Ovary (tissue), 9 donors: ENCODE data around the gene SLIT1. TPM values are rescaled to one million over a fixed set of nuclear protein-coding genes. Genes with fewer than 3 reads are reported as not detected.

Experiments
- DNase-seq, 5 donors: peaks; one replicate each; pipeline ENCODE4 v3.0.0-alpha.2; 2019 to 2020
- H3K27ac ChIP-seq, 2 donors: fragments of 200-600 bp; one replicate each; pipeline versions ENCODE4 v1.5.1 to v1.8.0; 2019 to 2022
- H3K27me3 ChIP-seq: fragments of 200-600 bp; one replicate; pipeline ENCODE4 v1.8.0; 2022
- H3K36me3 ChIP-seq: fragments of 200-600 bp; sonication (generic); one replicate; pipeline ENCODE4 v1.5.1; 2019
- H3K4me1 ChIP-seq: one replicate; pipeline ENCODE4 v1.8.1; 2013; ENCODE audit warnings: mild to moderate bottlenecking, moderate library complexity; ENCODE audit not compliant: insufficient read depth
- H3K4me3 ChIP-seq: fragments of 200-600 bp; sonication (generic); one replicate; pipeline ENCODE4 v1.5.1; 2017
- H3K9me3 ChIP-seq, 2 donors: fragments of 200-600 bp in 1 of 2; sonication (generic) in 1 of 2; one replicate each; pipeline versions ENCODE4 v1.5.1 to v1.8.1; 2013 to 2019; ENCODE audit warnings: mild to moderate bottlenecking in 1 of 2, moderate library complexity in 1 of 2
- EP300 ChIP-seq: sonication (generic); formaldehyde crosslinking; IDR thresholded peaks from one replicate; pipeline ENCODE4 v1.6.1; 2017; ENCODE audit warnings: antibody characterized with exemption
- POLR2A ChIP-seq: fragments of 450-650 bp; IDR thresholded peaks from one replicate; pipeline ENCODE4 v1.6.1; 2017; ENCODE audit warnings: antibody characterized with exemption, mild to moderate bottlenecking, moderate library complexity
- WGBS, 3 donors: extraction: QIAGEN DNeasy Blood & Tissue Kit in 1 of 3; methylation state at CpG; one replicate each; pipeline versions ENCODE4 v1.1.5 to v1.1.7; 2013 to 2017; 5-methylcytosine and 5-hydroxymethylcytosine counted together
- intact Hi-C, 4 donors: fragments of 100-400 bp; cut with DNase I; formaldehyde crosslinking; loops; one replicate each; pipeline versions ENCODE4 v1.11.0 to v1.15.1; 2022 to 2023
- polyA plus RNA-seq, 2 donors: library from polyadenylated mRNA; stranded (reverse); fragments of 200-250 nt in 1 of 2; fragments of 350-450 nt in 1 of 2; fragmentation: Illumina TruSeq in 1 of 2; extraction: RNeasy Lipid Tissue Mini Kit (QIAGEN cat#74804) in 1 of 2; gene quantifications; one replicate each; pipeline ENCODE4 v1.2.3, GENCODE V29; 2013 to 2014
- total RNA-seq, 7 donors: library from RNA; depleted of rRNA in 2 of 7; stranded (reverse); fragments of >200 nt in 2 of 7; fragmentation: NEBNext Ultra II Directional in 3 of 7; extraction: Animal tissue kit (Norgen Biotek cat#: 25700) in 3 of 7; gene quantifications; one replicate each; pipeline versions ENCODE4 v1.1.0 to v1.2.4, GENCODE V29; 2016 to 2023
- TF ChIP-seq, protein P1 (sequence below), 3 donors: fragments of 450-650 bp in 2 of 3; fragments of 200-600 bp in 1 of 3; IDR thresholded peaks; one replicate each; pipeline versions ENCODE4 v1.5.1 to v1.8.0; 2016 to 2022; ENCODE audit warnings: antibody characterized with exemption in 3 of 3, mild to moderate bottlenecking in 1 of 3
- donor health status: DM: no; HTN: no; CAD: no; lungs with moderate emphysema.
- donor health status: DM: no; HTN: no; CAD: no.
- donor health status: Bipolar disorder and iron deficiency.
- donor health status: DM: yes; HTN: yes; CAD: no.
- donor health status: DM: no; HTN: no; CAD: no.
- donor health status: DM: yes; HTN: yes; CAD: no.

The SLIT1 gene
- total and polyA plus RNA-seq, 9 donors, result under 0.01 to 0.62 (median 0.25) TPM

- Histone ChIP-seq H3K27ac (no peak overlapping the region), H3K36me3 (no peaks in the 10 kb centered on the region), H3K27me3 (no peaks in the 10 kb centered on the region), H3K9me3 (no peaks in the 10 kb centered on the region), H3K4me3 (no peak overlapping the region), H3K4me1 (no peaks in the 10 kb centered on the region)
- TF ChIP-seq, protein P1, sequence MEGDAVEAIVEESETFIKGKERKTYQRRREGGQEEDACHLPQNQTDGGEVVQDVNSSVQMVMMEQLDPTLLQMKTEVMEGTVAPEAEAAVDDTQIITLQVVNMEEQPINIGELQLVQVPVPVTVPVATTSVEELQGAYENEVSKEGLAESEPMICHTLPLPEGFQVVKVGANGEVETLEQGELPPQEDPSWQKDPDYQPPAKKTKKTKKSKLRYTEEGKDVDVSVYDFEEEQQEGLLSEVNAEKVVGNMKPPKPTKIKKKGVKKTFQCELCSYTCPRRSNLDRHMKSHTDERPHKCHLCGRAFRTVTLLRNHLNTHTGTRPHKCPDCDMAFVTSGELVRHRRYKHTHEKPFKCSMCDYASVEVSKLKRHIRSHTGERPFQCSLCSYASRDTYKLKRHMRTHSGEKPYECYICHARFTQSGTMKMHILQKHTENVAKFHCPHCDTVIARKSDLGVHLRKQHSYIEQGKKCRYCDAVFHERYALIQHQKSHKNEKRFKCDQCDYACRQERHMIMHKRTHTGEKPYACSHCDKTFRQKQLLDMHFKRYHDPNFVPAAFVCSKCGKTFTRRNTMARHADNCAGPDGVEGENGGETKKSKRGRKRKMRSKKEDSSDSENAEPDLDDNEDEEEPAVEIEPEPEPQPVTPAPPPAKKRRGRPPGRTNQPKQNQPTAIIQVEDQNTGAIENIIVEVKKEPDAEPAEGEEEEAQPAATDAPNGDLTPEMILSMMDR (IDR thresholded peaks at IDR 0.05), result no peak
- TF ChIP-seq EP300 (no peak), POLR2A (no peak)
- intact Hi-C loops, result loop anchor here in 2 of 4 donors (2.0 to 10.0 kb wide), 2 partner anchors 135 to 813 kb away; no protein-coding TSS in a partner anchor
- WGBS, 3 donors, result 18 to 46% (median 25%) methylated on average over 7 of the region's 7 CpGs
- no peak for DNase-seq
Measured at GRCh38 chr10:97207756-97208346, 22.1 kb upstream of the SLIT1 start.

- WGBS, 3 donors, result 93 to 98% (median 94%) methylated on average over 6 of the region's 6 CpGs
- no peaks in the 10 kb centered on the region for H3K27me3 ChIP-seq
- no peak for DNase-seq
- no peaks in the 10 kb centered on the region for H3K36me3 ChIP-seq
- intact Hi-C loops, result loop anchor here in 1 of 4 donors (10.0 kb wide), 1 partner anchor 812 kb away; no protein-coding TSS in a partner anchor
- H3K4me1 ChIP-seq, result no peaks in the 10 kb centered on the region
- H3K27ac ChIP-seq, result no peak overlapping the region
- no peaks in the 10 kb centered on the region for H3K9me3 ChIP-seq
- TF ChIP-seq POLR2A (no peak), EP300 (no peak)
- TF ChIP-seq, protein P1 (IDR thresholded peaks at IDR 0.05), result no peak
- H3K4me3 ChIP-seq, result no peak overlapping the region
Measured at GRCh38 chr10:97207131-97207530, 21.4 kb upstream of the SLIT1 start.

- DNase-seq, result no peak
- WGBS, 3 donors, result 89 to 95% (median 93%) methylated on average over 14 of the region's 14 CpGs
- no peaks in the 10 kb centered on the region for H3K36me3 ChIP-seq
- no peak overlapping the region for H3K4me3 ChIP-seq
- no peak for TF ChIP-seq EP300
- TF ChIP-seq, protein P1 (IDR thresholded peaks at IDR 0.05), result no peak
- TF ChIP-seq POLR2A, result no peak
- intact Hi-C loops, result loop anchor here in 1 of 4 donors (10.0 kb wide), 1 partner anchor 810 kb away; no protein-coding TSS in a partner anchor
- no peak overlapping the region for H3K27ac ChIP-seq
- no peaks in the 10 kb centered on the region for H3K27me3 ChIP-seq
- H3K4me1 ChIP-seq, result no peaks in the 10 kb centered on the region
- H3K9me3 ChIP-seq, result no peaks in the 10 kb centered on the region
Measured at GRCh38 chr10:97204826-97205679, 19.3 kb upstream of the SLIT1 start.

DNA sequence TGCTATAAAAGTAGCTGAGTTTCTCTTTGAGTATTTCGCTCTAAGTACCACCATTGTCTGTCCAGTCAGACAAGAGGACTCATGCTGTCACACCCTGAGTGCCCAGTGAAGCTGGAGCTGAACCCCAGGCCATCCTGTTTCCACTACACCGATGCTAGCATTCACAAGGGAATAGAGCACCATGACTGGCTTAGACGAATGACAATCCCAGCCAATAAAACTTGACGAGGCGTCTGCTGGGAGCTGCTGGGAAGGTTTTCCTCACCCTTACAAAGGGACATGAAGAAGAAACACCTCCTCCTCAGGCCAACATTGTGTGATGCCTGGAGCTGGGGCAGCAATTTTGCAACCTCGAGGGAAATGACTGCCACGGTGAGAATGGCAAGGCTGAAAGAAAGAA, 17.5 kb upstream of the SLIT1 start:
- Histone ChIP-seq H3K27ac (no peak overlapping the region), H3K27me3 (no peaks in the 10 kb centered on the region), H3K36me3 (no peaks in the 10 kb centered on the region), H3K9me3 (no peaks in the 10 kb centered on the region), H3K4me1 (no peaks in the 10 kb centered on the region), H3K4me3 (no peak overlapping the region)
- intact Hi-C loops, result loop anchor here in 1 of 4 donors (10.0 kb wide), 1 partner anchor 808 kb away; no protein-coding TSS in a partner anchor
- no peak for DNase-seq
- no peak for TF ChIP-seq POLR2A
- TF ChIP-seq EP300, result no peak
- TF ChIP-seq, protein P1 (IDR thresholded peaks at IDR 0.05), result no peak
- WGBS, 3 donors, result 85 to 92% (median 88%) methylated on average over 7 of the region's 7 CpGs
